Measurements from ENCODE around the gene PGP. TPM values are rescaled to one million over a fixed set of nuclear protein-coding genes. Genes with fewer than 3 reads are reported as not detected.
A peak's percentile ranks its signal among the peaks of the same experiment; 100 is the strongest.

Gene PGP
- total RNA-seq, 2 donors from 2014 or later: 9.1 to 19.5 TPM

DNA sequence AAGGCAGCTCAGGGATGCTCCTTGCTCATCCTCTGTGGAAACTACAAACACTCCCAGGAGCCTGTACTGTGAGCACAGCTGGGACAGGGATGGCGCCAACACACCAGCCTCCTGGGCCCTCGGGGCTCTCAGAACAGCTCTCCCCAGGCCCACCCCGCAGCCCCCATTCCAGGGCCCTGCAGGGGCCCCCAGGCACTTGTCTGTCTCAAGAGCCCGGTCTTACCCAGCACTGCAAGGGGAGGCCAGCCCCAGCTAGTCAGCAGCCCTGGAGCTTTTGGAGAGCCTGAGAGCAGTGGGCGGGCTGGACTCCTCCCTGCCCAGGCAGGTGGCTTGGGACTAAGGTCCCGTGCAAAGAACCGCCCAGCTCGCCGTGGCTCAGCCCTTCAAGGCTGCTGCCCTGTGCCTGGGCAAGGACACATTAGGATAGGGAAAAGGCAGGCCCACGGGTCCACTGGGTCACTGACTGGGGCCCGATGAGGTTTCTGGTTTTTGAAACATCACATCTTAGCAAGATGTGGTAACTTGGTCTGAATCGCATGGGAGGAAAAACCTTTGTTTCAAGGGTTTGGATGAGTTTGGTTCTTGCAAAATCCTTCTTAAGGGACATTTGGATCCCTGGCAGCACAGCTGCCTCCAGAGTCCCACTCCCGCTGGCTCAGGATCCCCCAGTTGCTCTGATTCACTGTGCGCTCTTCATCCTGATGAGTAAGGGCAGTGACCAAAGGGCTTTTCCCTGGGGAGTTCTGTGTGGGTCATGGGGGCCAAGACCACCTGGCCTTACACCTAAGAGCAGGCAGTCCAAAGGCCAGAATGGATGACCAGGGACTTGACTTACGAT lies 24.4 kb upstream of the PGP start:
- Histone ChIP-seq H3K27me3 (replicated peaks; ENCODE audit: insufficient read depth) (no peaks in the 10 kb centered on the region), H3K9me3 (no peaks in the 10 kb centered on the region), H3K27ac (no peak overlapping the region), H3K36me3 (peaks cover 32% of the 10 kb centered on the region), H3K4me3 (no peak overlapping the region), H3K4me1 (ENCODE audit: control insufficient read depth in 1 of 2, low read depth in 2 of 2) (peaks cover 10 to 14% of the 10 kb centered on the region in 2 donors)
- DNase-seq (ENCODE audit: low spot score): no peak
- ATAC-seq (ENCODE audit: insufficient number of reproducible peaks, low FRiP score, low read depth): no peak
- TF ChIP-seq, protein P1, sequence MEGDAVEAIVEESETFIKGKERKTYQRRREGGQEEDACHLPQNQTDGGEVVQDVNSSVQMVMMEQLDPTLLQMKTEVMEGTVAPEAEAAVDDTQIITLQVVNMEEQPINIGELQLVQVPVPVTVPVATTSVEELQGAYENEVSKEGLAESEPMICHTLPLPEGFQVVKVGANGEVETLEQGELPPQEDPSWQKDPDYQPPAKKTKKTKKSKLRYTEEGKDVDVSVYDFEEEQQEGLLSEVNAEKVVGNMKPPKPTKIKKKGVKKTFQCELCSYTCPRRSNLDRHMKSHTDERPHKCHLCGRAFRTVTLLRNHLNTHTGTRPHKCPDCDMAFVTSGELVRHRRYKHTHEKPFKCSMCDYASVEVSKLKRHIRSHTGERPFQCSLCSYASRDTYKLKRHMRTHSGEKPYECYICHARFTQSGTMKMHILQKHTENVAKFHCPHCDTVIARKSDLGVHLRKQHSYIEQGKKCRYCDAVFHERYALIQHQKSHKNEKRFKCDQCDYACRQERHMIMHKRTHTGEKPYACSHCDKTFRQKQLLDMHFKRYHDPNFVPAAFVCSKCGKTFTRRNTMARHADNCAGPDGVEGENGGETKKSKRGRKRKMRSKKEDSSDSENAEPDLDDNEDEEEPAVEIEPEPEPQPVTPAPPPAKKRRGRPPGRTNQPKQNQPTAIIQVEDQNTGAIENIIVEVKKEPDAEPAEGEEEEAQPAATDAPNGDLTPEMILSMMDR (IDR thresholded peaks at IDR 0.05): no peak

DNA sequence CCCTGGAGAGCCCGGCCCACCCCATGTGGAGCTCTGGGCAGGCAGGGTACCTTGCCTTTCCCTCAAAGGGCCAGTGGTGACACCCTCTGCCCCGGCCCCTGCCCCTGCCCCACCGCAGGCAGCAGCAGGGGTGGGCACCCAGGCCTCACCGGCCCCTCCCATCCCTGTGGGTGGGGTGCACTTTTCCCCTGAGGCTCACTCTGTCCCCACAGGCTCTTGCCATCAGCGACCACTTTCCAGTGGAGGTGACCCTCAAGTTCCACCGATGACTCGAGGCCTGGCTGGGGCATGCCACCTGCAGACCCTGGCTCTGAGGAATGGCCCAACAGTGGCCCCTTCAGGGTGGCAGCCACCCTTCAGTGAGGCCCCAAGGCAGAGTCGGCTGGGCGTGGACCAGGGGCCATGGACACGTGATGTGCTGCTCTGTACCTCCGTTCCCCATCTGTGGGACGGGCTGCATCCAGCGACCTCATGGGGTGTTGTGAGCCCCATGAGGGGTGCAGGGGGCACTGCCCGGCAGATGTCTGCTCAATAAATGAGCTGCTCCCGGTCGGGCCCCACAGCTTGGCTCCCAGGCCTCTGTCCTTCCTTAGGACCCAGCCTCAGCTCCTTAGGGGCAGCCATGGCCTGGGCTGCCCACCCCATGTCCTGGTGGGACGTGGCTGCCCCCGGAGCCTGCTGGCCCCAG lies 23.7 kb upstream of the PGP start:
- DNase-seq (ENCODE audit: low spot score): no peak
- Histone ChIP-seq H3K4me1 (ENCODE audit: control insufficient read depth in 1 of 2, low read depth in 2 of 2) (peaks cover 10 to 14% of the 10 kb centered on the region in 2 donors), H3K4me3 (no peak overlapping the region), H3K27ac (no peak overlapping the region), H3K9me3 (no peaks in the 10 kb centered on the region), H3K27me3 (replicated peaks; ENCODE audit: insufficient read depth) (no peaks in the 10 kb centered on the region), H3K36me3 (peaks cover 35% of the 10 kb centered on the region)
- ATAC-seq (ENCODE audit: insufficient number of reproducible peaks, low FRiP score, low read depth): no peak
- TF ChIP-seq, protein P1 (IDR thresholded peaks at IDR 0.05): no peak

DNA sequence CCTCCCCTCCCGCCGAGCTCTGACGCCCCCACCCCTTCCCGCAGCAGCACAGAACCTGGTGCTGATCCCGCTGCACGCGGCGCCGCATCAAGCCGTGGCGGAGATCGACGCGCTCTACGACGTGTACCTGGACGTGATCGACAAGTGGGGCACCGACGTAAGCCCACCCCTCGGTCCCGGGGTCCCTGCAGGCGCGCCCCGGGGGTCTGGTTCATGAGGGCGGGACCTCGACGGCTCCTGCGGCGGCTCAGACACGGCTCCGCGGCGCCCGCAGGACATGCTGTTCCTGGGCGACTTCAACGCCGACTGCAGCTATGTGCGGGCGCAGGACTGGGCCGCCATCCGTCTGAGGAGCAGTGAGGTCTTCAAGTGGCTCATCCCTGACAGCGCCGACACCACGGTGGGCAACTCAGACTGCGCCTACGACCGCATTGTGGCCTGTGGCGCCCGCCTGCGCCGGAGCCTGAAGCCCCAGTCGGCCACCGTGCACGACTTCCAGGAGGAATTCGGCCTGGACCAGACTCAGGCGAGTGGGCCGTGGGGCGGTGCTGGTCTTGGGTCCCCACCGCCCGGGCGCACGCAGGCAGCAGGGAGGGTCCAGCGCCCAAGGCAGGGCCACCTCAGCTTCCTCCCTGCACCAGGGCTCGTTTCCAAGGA lies 23.0 kb upstream of the PGP start:
- no peak for ATAC-seq (ENCODE audit: insufficient number of reproducible peaks, low FRiP score, low read depth)
- Histone ChIP-seq H3K4me3 (no peak overlapping the region), H3K9me3 (no peaks in the 10 kb centered on the region), H3K27me3 (replicated peaks; ENCODE audit: insufficient read depth) (no peaks in the 10 kb centered on the region), H3K4me1 (ENCODE audit: control insufficient read depth in 1 of 2, low read depth in 2 of 2) (peaks cover 10 to 14% of the 10 kb centered on the region in 2 donors), H3K27ac (no peak overlapping the region), H3K36me3 (peaks cover 37% of the 10 kb centered on the region)
- TF ChIP-seq, protein P1 (IDR thresholded peaks at IDR 0.05): no peak
- DNase-seq (ENCODE audit: low spot score): no peak

DNA sequence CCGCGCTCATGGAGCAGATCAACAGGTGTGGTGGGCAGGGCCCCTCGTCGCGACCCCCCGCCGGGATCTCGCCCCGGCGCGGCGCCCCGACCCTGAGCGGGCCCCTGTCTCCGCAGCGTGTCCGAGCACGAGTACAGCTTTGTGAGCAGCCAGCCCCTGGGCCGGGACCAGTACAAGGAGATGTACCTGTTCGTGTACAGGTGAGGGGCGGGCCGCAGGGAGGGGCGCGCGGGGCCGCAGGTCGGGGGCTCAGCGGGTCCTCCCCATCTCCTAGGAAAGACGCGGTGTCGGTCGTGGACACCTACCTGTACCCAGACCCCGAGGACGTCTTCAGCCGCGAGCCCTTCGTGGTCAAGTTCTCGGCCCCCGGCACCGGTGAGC lies 22.5 kb upstream of the PGP start:
- H3K27me3 ChIP-seq (replicated peaks; ENCODE audit: insufficient read depth): no peaks in the 10 kb centered on the region
- no peaks in the 10 kb centered on the region for H3K9me3 ChIP-seq
- peaks cover 37% of the 10 kb centered on the region for H3K36me3 ChIP-seq
- peaks cover 10 to 14% of the 10 kb centered on the region in 2 donors for H3K4me1 ChIP-seq (ENCODE audit: control insufficient read depth in 1 of 2, low read depth in 2 of 2)
- peak overlapping the region; percentile 57 for H3K4me3 ChIP-seq
- H3K27ac ChIP-seq: no peak overlapping the region
- DNase-seq (ENCODE audit: low spot score) (no peak), ATAC-seq (ENCODE audit: insufficient number of reproducible peaks, low FRiP score, low read depth) (no peak)
- TF ChIP-seq, protein P1 (IDR thresholded peaks at IDR 0.05): no peak
